Measurements from ENCODE around the gene CIITA.
"Not testable (repeated sequence)": the region's sequence is repeated elsewhere in the genome, so short reads cannot be mapped to it uniquely, and the experiment has no call there.

Gene CIITA

DNA sequence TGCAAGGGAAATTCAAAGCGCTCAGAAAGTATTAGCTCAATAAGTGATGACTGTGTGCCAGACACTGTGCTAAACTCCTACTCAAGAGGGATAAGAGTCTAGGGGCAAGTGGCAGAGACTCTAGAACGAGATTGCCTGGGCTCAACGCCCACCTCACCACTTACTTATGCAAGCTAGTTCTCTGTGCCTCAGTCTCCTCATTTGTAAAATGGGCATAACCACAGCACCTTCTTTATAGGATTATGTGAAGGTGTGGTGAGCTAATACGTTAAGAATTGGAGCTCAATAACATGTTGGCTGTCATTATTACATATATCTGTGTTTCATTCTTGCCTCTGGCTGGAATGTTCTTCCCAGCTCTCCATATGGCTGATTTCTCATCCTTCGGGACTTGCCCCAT lies 49.9 kb downstream of the CIITA start:
- DNase-seq (ENCODE audit: low read depth, low spot score): no peak
- ChIA-PET POLR2A (no interaction called here), CTCF (interaction anchor here (15.0 kb wide), 1 partner anchor 8 kb away, joined by 108 read pairs; no protein-coding TSS in a partner anchor)
- H3K4me3 ChIP-seq (ENCODE audit: low read depth, low read length): no peak overlapping the region
- TF ChIP-seq, protein P1, sequence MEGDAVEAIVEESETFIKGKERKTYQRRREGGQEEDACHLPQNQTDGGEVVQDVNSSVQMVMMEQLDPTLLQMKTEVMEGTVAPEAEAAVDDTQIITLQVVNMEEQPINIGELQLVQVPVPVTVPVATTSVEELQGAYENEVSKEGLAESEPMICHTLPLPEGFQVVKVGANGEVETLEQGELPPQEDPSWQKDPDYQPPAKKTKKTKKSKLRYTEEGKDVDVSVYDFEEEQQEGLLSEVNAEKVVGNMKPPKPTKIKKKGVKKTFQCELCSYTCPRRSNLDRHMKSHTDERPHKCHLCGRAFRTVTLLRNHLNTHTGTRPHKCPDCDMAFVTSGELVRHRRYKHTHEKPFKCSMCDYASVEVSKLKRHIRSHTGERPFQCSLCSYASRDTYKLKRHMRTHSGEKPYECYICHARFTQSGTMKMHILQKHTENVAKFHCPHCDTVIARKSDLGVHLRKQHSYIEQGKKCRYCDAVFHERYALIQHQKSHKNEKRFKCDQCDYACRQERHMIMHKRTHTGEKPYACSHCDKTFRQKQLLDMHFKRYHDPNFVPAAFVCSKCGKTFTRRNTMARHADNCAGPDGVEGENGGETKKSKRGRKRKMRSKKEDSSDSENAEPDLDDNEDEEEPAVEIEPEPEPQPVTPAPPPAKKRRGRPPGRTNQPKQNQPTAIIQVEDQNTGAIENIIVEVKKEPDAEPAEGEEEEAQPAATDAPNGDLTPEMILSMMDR (IDR thresholded peaks at IDR 0.05; ENCODE audit: insufficient read depth, low read length, missing control alignments): no peak

DNA sequence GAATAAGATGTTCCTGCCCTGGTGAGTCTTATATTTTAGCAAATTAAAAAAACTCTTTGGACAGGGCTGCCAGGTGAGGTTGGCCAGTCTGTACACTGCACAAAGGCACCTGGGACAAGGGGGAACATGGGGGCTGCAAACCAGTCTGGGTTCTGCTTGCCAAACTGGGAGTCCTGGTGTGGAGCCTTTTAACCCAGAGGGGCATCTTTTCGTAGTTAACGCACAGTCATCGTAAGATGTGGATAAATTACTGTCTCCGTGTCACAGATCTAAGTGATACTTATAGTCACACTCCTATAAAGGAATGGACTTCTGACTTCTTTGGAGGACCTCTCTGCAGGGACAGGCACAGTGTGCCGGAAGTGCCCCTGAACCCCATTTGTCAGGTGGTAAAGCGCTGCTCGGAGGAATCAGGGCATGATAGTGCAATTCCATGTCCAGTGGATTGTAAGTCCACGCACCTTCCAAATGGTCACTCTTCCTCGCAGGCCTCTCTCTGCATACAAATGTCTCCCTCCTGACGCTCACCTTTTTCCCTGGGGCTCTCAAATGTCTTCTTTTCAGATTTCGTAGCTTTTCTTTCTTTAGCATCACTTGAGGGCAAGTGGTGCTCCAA lies 50.6 kb downstream of the CIITA start:
- ChIA-PET CTCF (interaction anchor here (15.0 kb wide), 1 partner anchor 9 kb away, joined by 108 read pairs; no protein-coding TSS in a partner anchor), POLR2A (no interaction called here)
- TF ChIP-seq, protein P1 (IDR thresholded peaks at IDR 0.05; ENCODE audit: insufficient read depth, low read length, missing control alignments): no peak
- DNase-seq (ENCODE audit: low read depth, low spot score): no peak
- no peak overlapping the region for H3K4me3 ChIP-seq (ENCODE audit: low read depth, low read length)

DNA sequence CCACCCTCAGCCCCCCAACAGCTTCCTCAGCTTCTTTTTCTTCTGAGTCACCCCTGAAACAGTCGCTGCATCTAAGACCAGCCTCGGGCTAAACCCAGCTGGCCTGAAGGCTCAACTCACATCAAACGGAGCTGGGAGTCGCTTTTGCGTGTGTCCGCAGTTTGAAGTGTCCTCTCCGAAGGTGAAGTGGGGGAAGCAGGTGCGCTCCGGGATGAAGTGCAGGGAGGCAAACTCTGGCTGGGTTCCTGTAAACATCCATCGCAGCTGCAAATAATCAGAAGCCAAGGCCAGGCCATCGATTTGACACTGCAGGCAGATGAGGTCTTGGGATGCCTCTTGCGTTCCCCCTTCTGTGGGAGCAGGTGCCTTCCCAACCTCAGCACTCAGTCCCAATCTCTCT lies 52.1 kb downstream of the CIITA start:
- H3K4me3 ChIP-seq (ENCODE audit: low read depth, low read length); POLR2A ChIA-PET; DNase-seq (ENCODE audit: low read depth, low spot score): not testable (repeated sequence)
- CTCF ChIA-PET: interaction anchor here (15.0 kb wide), 1 partner anchor 10 kb away, joined by 108 read pairs; no protein-coding TSS in a partner anchor

DNA sequence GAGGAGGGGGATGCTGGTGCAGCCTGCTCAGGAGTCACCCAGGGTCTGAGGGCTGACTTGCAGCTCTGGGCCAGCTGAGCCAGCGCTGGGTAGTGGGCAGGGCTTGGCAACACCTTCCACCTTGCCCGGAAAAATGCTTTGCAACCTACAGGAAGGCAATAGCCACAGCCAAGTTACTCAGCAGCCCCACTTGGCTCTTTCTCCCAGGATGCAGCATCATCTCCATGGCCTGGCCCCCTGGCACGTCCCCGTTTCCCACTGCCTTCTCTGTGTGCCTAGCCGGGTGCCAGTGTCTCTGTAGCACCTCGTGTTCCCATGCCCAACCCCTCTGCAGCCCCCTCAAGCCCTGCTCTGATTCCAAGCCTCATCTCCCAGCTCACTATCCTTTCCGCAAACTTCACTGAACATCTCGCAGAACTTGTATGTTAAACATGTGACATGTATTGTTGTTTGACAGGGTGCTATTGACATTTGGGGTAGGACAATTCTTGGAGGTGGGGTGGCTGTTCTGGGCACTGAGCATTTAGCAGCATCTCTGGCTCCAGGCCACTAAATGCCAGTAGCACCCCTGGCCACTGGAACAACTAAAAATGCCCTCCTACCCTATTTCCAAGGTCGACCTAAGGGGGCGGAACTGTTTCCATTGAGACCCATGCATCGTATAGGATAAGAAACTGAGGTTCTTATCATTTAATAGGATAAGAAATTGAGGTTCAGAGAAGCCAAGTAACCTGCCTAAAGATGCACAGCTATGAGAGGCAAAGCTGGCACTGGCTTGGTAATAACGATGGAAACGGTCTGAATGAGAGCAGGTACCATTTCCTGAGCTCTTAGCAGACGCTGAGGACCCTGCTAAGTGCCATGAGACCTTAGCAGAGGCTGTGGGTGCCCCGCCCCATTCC lies 53.1 kb downstream of the CIITA start:
- POLR2A ChIA-PET: no interaction called here
- no peak for DNase-seq (ENCODE audit: low read depth, low spot score)
- no peak overlapping the region for H3K4me3 ChIP-seq (ENCODE audit: low read depth, low read length)
- CTCF ChIA-PET: interaction anchor here (15.0 kb wide), 1 partner anchor 11 kb away, joined by 108 read pairs; no protein-coding TSS in a partner anchor
- TF ChIP-seq, protein P1 (IDR thresholded peaks at IDR 0.05; ENCODE audit: insufficient read depth, low read length, missing control alignments): no peak

DNA sequence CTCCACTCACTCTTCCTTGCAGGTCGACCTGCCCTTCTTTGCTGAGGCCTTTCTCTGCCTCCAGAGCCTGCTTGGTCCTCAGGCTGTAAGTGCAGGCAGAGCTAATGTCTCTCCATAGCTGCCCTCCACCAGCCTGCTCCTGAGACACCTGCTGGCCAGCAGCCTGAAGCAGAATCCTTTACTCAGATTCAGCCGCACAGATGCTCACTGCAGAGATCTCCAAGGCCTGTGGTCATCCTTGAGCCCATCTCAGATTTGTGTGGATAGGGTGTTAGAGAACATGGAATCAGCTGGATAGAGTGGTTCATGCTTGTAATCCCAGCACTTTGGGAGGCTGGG lies 53.7 kb downstream of the CIITA start:
- TF ChIP-seq, protein P1 (IDR thresholded peaks at IDR 0.05; ENCODE audit: insufficient read depth, low read length, missing control alignments): no peak
- ChIA-PET POLR2A (no interaction called here), CTCF (interaction anchor here (15.0 kb wide), 1 partner anchor 12 kb away, joined by 108 read pairs; no protein-coding TSS in a partner anchor)

DNA sequence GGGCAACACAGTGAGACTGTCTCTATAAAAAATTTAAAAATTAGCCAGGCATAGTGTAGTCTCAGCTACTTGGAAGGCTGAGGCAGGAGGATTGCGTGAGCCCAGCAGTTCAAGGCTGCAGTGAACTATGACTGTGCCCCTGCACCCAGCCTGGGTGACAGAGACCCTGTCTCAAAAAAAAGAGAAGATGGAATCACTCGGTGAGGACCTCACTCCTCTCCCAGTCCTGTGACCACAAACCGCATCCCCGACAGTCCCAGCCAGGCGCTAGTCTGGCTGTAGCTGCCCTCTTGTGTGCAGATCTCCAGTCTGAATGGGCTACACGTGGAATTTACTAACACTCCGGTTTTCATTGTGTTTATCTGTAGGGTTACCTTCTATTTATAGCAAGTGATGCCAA lies 54.1 kb downstream of the CIITA start:
- H3K4me3 ChIP-seq (ENCODE audit: low read depth, low read length): no peak overlapping the region
- DNase-seq (ENCODE audit: low read depth, low spot score): no peak
- ChIA-PET CTCF (interaction anchor here (1.8 to 15.0 kb wide), 2 partner anchors 10 to 12 kb away, joined by 9 to 108 read pairs; no protein-coding TSS in a partner anchor), POLR2A (no interaction called here)
- TF ChIP-seq, protein P1 (IDR thresholded peaks at IDR 0.05; ENCODE audit: insufficient read depth, low read length, missing control alignments): no peak

More for the DNA sequence above, 53.7 kb downstream of the CIITA start:
- no peak overlapping the region for H3K4me3 ChIP-seq (ENCODE audit: low read depth, low read length)
- DNase-seq (ENCODE audit: low read depth, low spot score): no peak
